COLO668 (cell line): Measurements from ENCODE around the gene MAGI1.

Experiments
- DNase-seq: peaks from one replicate; lab custom pipeline; 2025; ENCODE audit not compliant: unreplicated experiment; lab: John Stamatoyannopoulos, UW

The MAGI1 gene

DNA sequence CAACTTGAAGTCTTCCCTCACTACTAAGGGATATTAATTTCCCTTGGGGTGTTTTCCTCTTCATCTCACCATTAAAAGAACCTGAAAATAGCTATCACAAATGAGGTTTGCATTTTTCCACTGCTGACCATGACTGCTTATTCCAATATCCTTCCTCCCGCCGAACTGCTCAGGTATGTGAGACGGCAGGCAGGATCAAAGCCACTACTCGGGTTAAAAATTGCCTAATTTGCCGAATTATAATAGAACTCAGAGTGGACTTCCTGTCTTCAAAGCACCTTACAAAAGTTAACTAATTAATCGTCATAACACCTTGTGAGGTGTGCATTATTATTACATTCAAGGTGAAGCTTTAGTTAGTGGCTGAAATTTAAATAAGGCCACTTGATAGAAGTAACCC is 695.7 kb downstream of the MAGI1 start:
- DNase-seq: no peak

DNA sequence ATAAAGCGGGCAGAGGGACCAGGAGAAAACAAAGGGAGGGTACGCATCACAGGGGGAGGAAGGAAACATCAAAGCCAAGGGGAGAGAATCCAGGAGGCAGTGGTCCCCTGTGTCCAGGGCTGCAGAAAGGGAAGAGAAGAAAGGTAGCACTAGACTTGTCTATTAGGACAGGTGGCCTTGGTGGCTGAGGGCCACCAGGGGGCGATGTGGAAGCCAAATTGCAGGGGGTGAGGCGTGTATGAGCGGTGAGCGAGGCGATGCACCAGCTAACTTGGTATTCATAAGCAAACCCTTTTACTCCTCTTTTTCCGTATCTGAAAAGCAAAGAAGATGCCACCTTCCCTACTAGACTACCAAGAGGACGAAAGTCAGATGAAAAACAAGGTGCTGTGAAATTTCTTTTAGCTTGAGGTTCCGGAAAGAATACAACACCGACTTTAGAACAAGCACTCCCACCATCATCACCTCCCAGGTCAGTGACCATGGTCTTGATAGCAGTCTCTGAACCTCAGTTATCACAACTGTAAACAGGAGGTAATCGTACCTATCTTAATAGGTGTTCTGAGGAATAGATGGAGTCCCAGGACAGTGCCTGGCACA is 696.5 kb downstream of the MAGI1 start:
- DNase-seq: peak; percentile 52

DNA sequence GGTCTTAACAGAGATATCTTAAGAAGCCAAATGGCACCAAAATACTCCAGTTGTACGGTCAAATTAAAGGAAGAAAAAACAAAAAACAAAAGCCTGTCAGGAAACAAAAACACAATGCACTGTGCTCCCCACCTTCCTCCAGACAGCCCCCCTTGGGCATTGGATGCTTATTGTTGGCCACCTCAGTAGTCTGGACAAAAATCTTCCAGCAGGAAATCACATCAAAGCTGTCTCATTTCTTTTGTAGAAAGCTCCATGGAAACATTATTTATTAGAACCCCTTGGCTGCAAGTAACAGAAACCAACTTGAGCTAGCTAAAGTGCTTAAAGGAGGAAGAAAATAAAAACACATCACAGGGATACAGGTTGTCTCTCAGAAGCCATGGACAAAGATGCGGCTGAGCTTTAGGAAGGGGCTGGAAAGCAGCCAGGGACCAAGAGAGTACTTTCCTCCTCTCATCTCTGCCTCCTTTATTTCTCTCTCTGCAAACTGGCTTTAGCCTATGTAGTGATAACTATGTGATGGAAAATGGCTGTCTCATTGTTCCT is 699.5 kb downstream of the MAGI1 start:
- DNase-seq: no peak

DNA sequence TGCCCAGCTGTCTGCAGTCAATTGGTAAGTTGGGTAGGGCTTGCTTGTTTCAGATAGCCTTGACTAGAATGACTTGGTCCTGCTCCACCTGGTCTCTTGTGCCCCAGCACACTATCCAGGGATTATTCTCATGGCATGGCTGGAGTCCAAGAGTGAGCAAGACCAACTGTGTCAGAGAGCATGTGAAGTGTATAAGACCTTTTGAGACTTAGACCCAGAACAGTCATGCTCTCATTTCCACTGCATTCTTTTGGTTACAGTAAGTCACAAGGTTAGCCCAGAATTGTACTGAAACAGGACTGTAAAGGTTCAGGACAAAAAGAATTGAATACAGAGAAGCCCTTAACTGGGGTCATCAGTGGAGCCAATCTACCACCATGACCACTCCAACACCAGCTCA is 700.1 kb downstream of the MAGI1 start:
- no peak for DNase-seq

DNA sequence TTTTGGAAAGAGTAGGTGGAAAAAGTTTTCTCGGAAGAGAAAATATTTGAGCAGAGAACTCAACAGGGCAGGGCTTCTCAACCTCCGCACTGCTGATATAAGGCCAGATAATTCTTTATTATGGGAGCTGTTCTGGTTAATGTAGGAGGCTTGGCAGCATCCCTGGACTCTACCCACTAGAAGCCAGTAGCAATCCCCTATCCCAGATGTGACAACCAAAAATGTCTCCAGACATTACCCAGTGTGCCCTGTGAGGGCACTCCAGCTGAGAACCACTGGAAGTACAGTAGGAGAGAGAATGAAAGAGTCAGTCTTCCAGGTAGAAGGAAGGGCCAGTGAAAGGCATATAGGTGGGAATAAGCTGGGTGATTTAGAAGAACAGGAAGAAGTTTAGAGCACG is 703.1 kb downstream of the MAGI1 start:
- DNase-seq: no peak

DNA sequence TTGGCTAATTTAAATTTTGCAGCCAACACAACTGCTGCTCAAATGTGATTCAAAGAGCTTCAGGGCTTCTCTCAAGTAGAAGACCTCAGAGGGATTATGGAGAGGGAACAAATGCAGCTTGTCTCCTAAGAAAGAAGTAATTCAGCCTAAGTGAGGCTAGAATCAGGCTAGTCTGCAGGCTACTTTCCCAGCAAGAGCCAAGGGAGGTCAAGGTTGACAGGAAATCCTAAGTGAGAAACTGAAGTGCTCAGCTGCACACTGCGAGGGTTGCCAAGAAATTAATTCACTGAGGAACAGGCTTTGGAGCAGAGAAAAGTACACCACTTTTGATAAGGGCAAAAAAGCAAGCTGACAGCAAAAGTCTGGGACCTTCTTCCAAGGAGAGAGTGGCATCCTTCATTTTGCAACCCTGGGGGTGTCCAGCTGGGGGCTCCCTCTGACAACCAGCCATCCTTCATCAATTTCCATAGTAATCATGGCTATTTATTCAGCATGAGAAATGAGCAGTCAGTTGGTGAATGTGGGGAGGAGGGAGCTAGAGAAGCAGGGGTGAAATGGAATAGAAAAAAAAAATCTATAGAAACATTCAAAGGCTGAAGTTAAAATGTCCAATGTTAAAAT is 704.6 kb downstream of the MAGI1 start:
- no peak for DNase-seq

DNA sequence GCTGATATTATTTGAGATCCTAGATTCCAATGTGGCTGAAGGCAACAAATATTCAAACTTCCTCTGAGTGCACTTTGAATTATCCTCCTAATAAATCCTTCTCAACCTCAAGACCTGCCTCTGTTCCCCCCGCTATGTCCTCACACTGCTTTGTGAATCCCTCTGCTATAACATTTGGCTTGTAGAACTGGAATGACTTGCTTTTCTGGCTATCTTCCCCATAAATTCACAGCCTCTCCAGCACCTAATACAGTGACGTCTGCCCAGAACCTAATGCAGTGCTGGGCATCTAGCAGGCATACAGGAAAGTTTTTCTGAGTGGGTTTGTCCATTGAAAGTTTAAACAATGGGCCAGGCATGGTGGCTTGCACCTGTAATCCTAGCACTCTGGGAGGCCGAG is 707.0 kb downstream of the MAGI1 start:
- DNase-seq: no peak

DNA sequence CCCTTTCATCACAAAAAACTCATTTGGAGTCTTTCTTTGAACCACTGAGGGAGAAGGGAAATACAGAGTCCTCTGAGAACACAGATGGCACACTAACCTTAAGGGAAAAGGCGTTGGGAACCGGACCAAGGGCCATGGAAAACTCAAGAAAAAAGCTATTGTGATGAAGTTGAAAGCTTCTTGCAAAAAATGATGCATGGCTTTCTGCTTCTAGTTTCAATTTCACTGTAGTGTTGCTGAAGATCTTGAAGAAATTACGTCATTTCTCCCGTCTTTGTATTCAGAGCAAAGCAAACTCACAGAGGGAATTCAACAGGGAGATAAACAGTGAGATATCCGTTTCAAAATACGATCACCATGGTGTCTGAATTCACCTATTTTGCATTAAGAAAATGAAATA is 708.6 kb downstream of the MAGI1 start:
- DNase-seq: no peak

DNA sequence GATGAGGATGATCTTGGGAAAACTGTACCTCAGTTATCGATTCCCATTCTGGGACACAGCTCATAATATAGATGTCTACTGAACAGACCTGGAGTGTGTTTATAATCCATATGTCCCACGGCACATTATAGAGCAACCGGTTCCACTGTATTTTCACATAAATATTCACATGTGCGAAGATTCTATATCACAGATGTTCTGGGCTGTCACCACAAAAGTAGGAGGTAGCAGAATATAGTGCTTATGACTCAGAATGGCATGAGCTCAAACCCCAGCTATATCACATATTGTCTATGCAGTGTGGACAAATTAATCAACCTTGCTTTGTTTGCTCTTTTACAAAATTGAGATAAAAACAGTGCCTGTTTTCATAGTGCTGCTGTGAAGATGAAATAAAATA is 710.6 kb downstream of the MAGI1 start:
- DNase-seq: no peak

DNA sequence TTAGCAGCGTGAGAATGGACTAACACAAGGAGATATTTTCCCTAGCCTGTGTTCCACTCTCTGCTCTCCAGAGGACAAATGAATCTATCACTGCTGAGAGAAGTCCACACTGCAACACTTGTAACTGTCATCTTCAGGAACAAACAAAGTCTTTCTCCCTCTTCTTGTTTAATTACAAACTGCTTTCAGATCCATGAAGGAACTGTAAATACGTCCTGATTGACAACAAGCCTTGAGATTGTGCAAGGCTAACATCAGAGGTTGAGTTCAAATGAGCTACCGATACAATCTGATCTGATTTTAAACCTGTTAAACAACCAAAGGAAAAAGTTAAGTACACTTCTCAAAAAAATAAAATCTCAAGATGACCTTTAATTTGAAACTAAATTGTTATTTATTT is 712.1 kb downstream of the MAGI1 start:
- no peak for DNase-seq

DNA sequence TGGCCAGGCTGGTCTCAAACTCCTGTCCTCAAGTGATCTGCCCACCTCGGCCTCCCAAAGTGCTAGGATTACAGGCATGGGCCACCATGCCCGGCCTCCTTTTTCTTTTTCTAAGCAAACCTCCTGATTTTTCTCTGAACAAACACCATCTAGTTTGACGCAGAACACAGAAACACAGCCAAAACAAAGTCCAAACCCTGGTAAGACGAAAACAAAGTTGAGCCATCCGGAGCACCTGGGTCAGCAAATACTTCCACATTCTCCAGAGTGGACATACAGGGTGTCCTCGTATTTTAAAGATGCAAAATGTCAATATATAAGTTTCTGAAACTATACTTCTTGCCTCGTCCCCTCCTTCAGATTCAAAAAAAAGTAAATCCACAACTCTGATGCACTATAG is 715.8 kb downstream of the MAGI1 start:
- DNase-seq: no peak

DNA sequence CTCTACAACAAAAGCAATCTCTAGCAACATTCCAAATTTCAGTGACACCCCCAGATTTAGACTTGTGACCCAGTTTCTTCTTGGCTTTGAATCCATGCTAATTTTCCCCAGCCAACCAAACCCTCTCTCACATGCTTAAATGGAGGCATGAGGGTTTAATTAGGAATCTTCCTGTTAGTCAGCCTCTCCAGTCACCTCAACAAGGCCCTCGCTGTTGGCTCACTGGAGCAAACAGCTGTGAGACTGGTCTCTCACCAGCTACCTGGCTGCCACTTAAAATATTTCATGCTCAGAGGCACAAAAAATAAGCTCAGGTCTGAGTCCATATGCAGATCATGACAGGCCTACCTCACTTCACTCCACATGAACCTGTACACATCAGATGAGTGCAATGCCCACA is 720.5 kb downstream of the MAGI1 start:
- DNase-seq: no peak

DNA sequence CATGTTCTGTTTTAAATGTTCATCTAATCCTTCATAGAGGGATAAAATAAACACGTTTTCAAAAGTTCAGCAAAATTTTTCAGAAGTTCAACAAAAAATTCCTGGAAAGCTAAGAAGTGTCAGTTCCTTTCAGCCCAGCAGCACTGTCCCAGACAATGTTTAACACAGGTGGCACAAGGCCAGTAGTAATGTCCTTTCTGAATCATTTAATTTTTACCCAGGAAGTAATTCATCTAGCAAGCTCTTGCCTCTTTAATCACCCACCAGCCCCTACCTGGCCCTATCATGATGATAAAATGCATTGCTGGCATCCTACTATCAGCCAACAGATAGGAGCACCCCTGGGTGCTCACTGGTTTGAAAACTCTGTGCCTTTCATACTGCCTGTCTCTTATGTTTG is 723.8 kb downstream of the MAGI1 start:
- DNase-seq: no peak

DNA sequence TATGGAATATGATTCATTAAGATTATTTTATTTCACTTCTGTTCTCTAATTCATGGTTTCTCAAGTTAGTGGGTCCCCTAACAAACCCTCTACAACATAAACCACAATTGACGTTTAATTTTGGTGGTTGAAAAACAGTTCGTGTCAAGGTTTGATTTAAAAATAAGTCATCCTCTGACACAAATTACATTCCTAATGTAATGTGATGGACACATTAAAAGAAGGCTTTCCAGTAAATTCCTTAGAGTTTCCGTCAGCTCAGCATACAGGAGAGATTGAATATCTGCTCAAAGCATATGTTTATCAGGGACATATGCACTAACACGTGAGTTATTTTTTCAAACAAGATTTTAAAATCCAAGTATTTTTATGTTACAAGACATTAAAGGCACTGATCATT is 724.4 kb downstream of the MAGI1 start:
- no peak for DNase-seq

DNA sequence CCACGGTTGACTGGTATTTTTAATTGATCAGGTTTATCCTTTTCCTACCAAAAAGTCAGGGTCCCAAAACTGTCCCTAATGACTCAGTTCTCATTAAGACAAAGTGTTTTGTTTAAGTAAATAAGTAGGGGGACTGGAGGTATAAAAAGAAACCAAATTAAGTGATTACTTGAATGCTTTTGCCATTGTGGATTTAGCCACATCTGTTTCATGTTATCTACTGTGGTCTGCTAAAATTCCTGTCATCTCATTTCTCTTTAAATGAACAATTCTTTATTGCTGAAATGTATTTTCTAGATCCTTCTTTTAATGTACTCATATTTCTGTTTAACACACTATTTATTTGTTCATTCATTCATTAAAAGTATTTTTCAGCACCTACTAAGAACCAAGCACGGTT is 725.1 kb downstream of the MAGI1 start:
- no peak for DNase-seq

DNA sequence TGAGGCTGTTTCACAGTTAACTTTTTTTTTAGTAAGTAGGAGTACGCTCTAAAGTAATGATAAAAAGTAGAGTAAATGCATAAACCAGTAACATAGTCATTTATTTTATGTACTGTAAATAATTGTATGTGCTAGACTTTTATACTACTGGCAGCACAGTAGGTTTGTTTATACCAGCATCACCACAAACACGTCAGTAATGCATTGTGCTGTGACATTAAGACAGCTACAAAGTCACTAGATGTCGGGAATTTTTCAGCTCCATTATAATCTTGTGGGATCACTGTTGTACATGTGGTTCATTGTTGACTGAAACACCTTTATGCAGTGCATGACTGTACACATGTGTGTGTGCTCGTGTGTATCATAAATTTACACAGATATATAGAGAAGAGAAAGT is 732.9 kb downstream of the MAGI1 start:
- DNase-seq: no peak
